ENCODE data around the gene LUC7L.

DNA sequence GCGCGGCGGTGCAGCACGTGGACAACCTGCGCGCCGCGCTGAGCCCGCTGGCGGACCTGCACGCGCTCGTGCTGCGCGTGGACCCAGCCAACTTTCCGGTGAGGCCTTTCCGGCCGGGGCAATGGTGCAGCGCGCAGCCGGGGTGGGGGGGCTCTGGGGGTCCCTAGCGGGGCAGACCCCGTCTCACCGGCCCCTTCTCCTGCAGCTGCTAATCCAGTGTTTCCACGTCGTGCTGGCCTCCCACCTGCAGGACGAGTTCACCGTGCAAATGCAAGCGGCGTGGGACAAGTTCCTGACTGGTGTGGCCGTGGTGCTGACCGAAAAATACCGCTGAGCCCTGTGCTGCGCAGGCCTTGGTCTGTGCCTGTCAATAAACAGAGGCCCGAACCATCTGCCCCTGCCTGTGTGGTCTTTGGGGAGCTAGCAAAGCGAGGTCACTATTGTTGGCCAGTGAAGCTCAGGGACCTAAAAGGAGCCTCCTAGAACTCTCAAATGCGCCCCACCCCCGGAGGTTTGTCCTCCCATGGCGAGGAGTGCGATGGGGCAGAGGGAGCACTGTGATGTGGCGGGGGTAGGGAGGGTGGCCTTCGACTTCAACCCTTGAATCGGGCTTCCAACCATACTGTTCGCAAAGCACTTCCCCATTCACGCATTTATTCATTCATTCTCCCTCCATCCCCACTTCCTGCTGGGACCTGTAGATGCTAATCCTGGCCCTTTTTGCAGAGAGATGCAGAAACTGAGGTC, 62.7 kb downstream of the LUC7L start:
- TF ChIP-seq, protein P1, sequence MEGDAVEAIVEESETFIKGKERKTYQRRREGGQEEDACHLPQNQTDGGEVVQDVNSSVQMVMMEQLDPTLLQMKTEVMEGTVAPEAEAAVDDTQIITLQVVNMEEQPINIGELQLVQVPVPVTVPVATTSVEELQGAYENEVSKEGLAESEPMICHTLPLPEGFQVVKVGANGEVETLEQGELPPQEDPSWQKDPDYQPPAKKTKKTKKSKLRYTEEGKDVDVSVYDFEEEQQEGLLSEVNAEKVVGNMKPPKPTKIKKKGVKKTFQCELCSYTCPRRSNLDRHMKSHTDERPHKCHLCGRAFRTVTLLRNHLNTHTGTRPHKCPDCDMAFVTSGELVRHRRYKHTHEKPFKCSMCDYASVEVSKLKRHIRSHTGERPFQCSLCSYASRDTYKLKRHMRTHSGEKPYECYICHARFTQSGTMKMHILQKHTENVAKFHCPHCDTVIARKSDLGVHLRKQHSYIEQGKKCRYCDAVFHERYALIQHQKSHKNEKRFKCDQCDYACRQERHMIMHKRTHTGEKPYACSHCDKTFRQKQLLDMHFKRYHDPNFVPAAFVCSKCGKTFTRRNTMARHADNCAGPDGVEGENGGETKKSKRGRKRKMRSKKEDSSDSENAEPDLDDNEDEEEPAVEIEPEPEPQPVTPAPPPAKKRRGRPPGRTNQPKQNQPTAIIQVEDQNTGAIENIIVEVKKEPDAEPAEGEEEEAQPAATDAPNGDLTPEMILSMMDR (IDR thresholded peaks at IDR 0.05; ENCODE audit: low read length): no peak
- no peak for TF ChIP-seq EZH2 (IDR thresholded peaks at IDR 0.05; ENCODE audit: borderline replicate concordance, low read length)

All from OCI-LY1 (cell line).